Left renal cortex interstitium (tissue), 4 donors: ENCODE measurements around the gene DOCK10. TPM values are rescaled to one million over a fixed set of nuclear protein-coding genes. Genes with fewer than 3 reads are reported as not detected.

Experiments
- DNase-seq, 4 donors: peaks; one replicate each; pipeline ENCODE4 v3.0.0-alpha.2; 2013; ENCODE audit warnings: low read depth in 4 of 4, low spot score in 2 of 4, missing footprints in 1 of 4
- polyA plus RNA-seq, 4 donors: library from polyadenylated mRNA; unstranded; fragments of 120-200 nt; gene quantifications; one replicate each; pipeline ENCODE4 v1.2.1, GENCODE V29; 2013; ENCODE audit not compliant: insufficient read length in 4 of 4

DOCK10 gene
- polyA plus RNA-seq, 4 donors = 10.6 to 13.3 (median 11.2) TPM

GRCh38 chr2:224847961-224848850 lies 194.1 kb downstream of the DOCK10 start:
- DNase-seq = no peak

GRCh38 chr2:224847381-224847780 lies 194.9 kb downstream of the DOCK10 start:
- DNase-seq = no peak

- no peak for DNase-seq
These were observed 195.6 kb downstream of the DOCK10 start for GRCh38 chr2:224846686-224847085.

GRCh38 chr2:224846161-224846560 lies 196.1 kb downstream of the DOCK10 start:
- DNase-seq = no peak

- DNase-seq = no peak
These were observed 199.1 kb downstream of the DOCK10 start for GRCh38 chr2:224843141-224843540.

GRCh38 chr2:224841910-224842309 lies 200.4 kb downstream of the DOCK10 start:
- no peak for DNase-seq

- no peak for DNase-seq
These were observed 203.9 kb downstream of the DOCK10 start for GRCh38 chr2:224838335-224838734.

- no peak for DNase-seq
These were observed 204.7 kb downstream of the DOCK10 start for GRCh38 chr2:224837558-224837957.

GRCh38 chr2:224837066-224837465 lies 205.2 kb downstream of the DOCK10 start:
- no peak for DNase-seq

- no peak for DNase-seq
These were observed 206.0 kb downstream of the DOCK10 start for GRCh38 chr2:224836263-224836662.

- DNase-seq = no peak
These were observed 206.9 kb downstream of the DOCK10 start for GRCh38 chr2:224835405-224835804.

- DNase-seq = no peak
These were observed 208.3 kb downstream of the DOCK10 start for GRCh38 chr2:224833986-224834385.

- DNase-seq = no peak
These were observed 210.1 kb downstream of the DOCK10 start for GRCh38 chr2:224832207-224832606.

GRCh38 chr2:224831530-224831929 lies 210.7 kb downstream of the DOCK10 start:
- DNase-seq = no peak

- no peak for DNase-seq
These were observed 221.8 kb downstream of the DOCK10 start for GRCh38 chr2:224820283-224820991.

- DNase-seq = no peak
These were observed 223.2 kb downstream of the DOCK10 start for GRCh38 chr2:224819075-224819474.

- no peak for DNase-seq
These were observed 224.6 kb downstream of the DOCK10 start for GRCh38 chr2:224817676-224818075.

GRCh38 chr2:224816816-224817215 lies 225.5 kb downstream of the DOCK10 start:
- no peak for DNase-seq

- DNase-seq = no peak
These were observed 228.7 kb downstream of the DOCK10 start for GRCh38 chr2:224813578-224813977.

GRCh38 chr2:224807153-224807964 lies 234.9 kb downstream of the DOCK10 start:
- DNase-seq = no peak

GRCh38 chr2:224803930-224804329 lies 238.3 kb downstream of the DOCK10 start:
- DNase-seq = no peak
